ENCODE measurements around the gene CCDC78.

Gene CCDC78

GRCh38 chr16:726438-727290, at the start of gene CCDC78, which contains the start of gene HAGHL:
Gene CCDC78 (minus strand): TSS chr16:726443. CDS start chr16:726367, 76 bp downstream.
Gene HAGHL (plus strand): TSS chr16:727106. CDS start chr16:727510, 404 bp downstream.
- DNase-seq = no peak

GRCh38 chr16:775236-775796, 49.1 kb upstream of the CCDC78 start:
- no peak for DNase-seq

- no peak for DNase-seq
Observed at GRCh38 chr16:774086-775001, 48.1 kb upstream of the CCDC78 start.

GRCh38 chr16:772959-773358, 46.7 kb upstream of the CCDC78 start:
- DNase-seq = no peak

GRCh38 chr16:770411-770810, 44.2 kb upstream of the CCDC78 start:
- no peak for DNase-seq

- DNase-seq = no peak
Observed at GRCh38 chr16:769934-770333, 43.7 kb upstream of the CCDC78 start.

- DNase-seq = no peak
Observed at GRCh38 chr16:769184-769784, 43.0 kb upstream of the CCDC78 start.

GRCh38 chr16:768428-768827, 42.2 kb upstream of the CCDC78 start:
- no peak for DNase-seq

GRCh38 chr16:767743-768235, 41.5 kb upstream of the CCDC78 start:
- DNase-seq = no peak

GRCh38 chr16:766820-767640, 40.8 kb upstream of the CCDC78 start:
- no peak for DNase-seq

GRCh38 chr16:766008-766819, 40.0 kb upstream of the CCDC78 start:
- DNase-seq = no peak

GRCh38 chr16:765488-765865, 39.2 kb upstream of the CCDC78 start:
- DNase-seq = no peak

- no peak for DNase-seq
Observed at GRCh38 chr16:764848-765487, 38.7 kb upstream of the CCDC78 start.

- DNase-seq = no peak
Observed at GRCh38 chr16:764184-764750, 38.0 kb upstream of the CCDC78 start.

- no peak for DNase-seq
Observed at GRCh38 chr16:763369-764183, 37.3 kb upstream of the CCDC78 start.

- no peak for DNase-seq
Observed at GRCh38 chr16:762595-763268, 36.5 kb upstream of the CCDC78 start.

- DNase-seq = no peak
Observed at GRCh38 chr16:761625-762513, 35.6 kb upstream of the CCDC78 start.
